ENCODE measurements around the gene HNRNPAB.

- no peak for TF ChIP-seq CTCF (IDR thresholded peaks at IDR 0.05; ENCODE audit: low read length)
- no peak for TF ChIP-seq EZH2phosphoT487 (IDR thresholded peaks at IDR 0.05; ENCODE audit: low read length)
These were observed 27.5 kb upstream of the HNRNPAB start for GRCh38 chr5:178176791-178177190.
